Activated CD4-positive, alpha-beta T cell treated with anti-CD3 and anti-CD28 coated beads for 36 hours (primary cell): ENCODE results near the gene TMEM114. TPM values are rescaled to one million over a fixed set of nuclear protein-coding genes. Genes with fewer than 3 reads are reported as not detected.

Experiments used
- ATAC-seq: fragments of 200-7000 bp; cut with Tn5 transposase; one replicate; pipeline ENCODE4 v1.10.0; 2021; ENCODE audit warnings: mild to moderate bottlenecking, moderate library complexity
- CTCF ChIA-PET: fragments of 350-600 bp; sonication (Branson Sonifier 250); formaldehyde crosslinking; loops from one replicate; lab custom pipeline; 2021; ENCODE audit warnings: antibody characterized with exemption; lab: Charles Lee
- POLR2A ChIA-PET: fragments of 350-600 bp; sonication (Branson Sonifier 250); formaldehyde crosslinking; loops from one replicate; lab custom pipeline; 2021; ENCODE audit warnings: antibody characterized with exemption, inconsistent platforms; lab: Charles Lee
- DNase-seq: peaks from one replicate; pipeline ENCODE4 v3.0.0-alpha.2; 2020
- H3K27ac Mint-ChIP-seq: one replicate; pipeline ENCODE4 v1.8.0; 2021; ENCODE audit warnings: mixed read lengths
- H3K27me3 Mint-ChIP-seq: one replicate; pipeline ENCODE4 v1.8.0; 2021; ENCODE audit warnings: mixed read lengths
- H3K36me3 Mint-ChIP-seq: one replicate; pipeline ENCODE4 v1.8.0; 2021; ENCODE audit warnings: low read depth, mixed read lengths
- H3K4me1 Mint-ChIP-seq: one replicate; pipeline ENCODE4 v1.8.0; 2021; ENCODE audit warnings: mixed read lengths
- H3K4me3 Mint-ChIP-seq: one replicate; pipeline ENCODE4 v1.8.0; 2021; ENCODE audit warnings: mild to moderate bottlenecking, moderate library complexity, mixed read lengths
- H3K9me3 Mint-ChIP-seq: one replicate; pipeline ENCODE4 v1.8.0; 2021; ENCODE audit warnings: low read depth, mixed read lengths
- intact Hi-C, 2 experiments: fragments of 100-400 bp; cut with DNase I in 1 of 2; cut with micrococcal nuclease in 1 of 2; formaldehyde crosslinking; loops; one replicate each; pipeline versions ENCODE4 v1.14.2 to v1.15.1; 2022 to 2024; cut with DNase I, micrococcal nuclease
- total RNA-seq, 2 experiments: library from RNA; stranded (reverse); gene quantifications; one replicate each; pipeline ENCODE4 v1.2.3, GENCODE V29; 2021

The TMEM114 gene
- total RNA-seq, 2 experiments from 2014 or later, result not detected

GRCh38 chr16:8607214-8607613 lies 16.9 kb upstream of the TMEM114 start:
- H3K27me3 Mint-ChIP-seq, result peaks cover 19% of the 10 kb centered on the region
- DNase-seq, result no peak
- POLR2A ChIA-PET, result interaction anchor here (0.6 kb wide), 1 partner anchor 19 kb away, joined by 3 read pairs; no protein-coding TSS in a partner anchor
- no peaks in the 10 kb centered on the region for H3K36me3 Mint-ChIP-seq
- no peaks in the 10 kb centered on the region for H3K9me3 Mint-ChIP-seq
- intact Hi-C loops, result no loop called here
- CTCF ChIA-PET, result no interaction called here
- no peak overlapping the region for H3K4me3 Mint-ChIP-seq
- ATAC-seq, result no peak
- H3K27ac Mint-ChIP-seq, result no peak overlapping the region
- no peaks in the 10 kb centered on the region for H3K4me1 Mint-ChIP-seq

GRCh38 chr16:8605554-8605953 lies 15.2 kb upstream of the TMEM114 start:
- H3K27ac Mint-ChIP-seq, result no peak overlapping the region
- H3K4me3 Mint-ChIP-seq, result no peak overlapping the region
- ChIA-PET POLR2A (no interaction called here), CTCF (no interaction called here)
- H3K36me3 Mint-ChIP-seq, result no peaks in the 10 kb centered on the region
- DNase-seq, result no peak
- no peaks in the 10 kb centered on the region for H3K9me3 Mint-ChIP-seq
- intact Hi-C loops, result no loop called here
- no peaks in the 10 kb centered on the region for H3K4me1 Mint-ChIP-seq
- no peak for ATAC-seq
- H3K27me3 Mint-ChIP-seq, result peaks cover 13% of the 10 kb centered on the region

- DNase-seq (no peak), ATAC-seq (no peak)
- no peak overlapping the region for H3K4me3 Mint-ChIP-seq
- ChIA-PET POLR2A (no interaction called here), CTCF (no interaction called here)
- H3K9me3 Mint-ChIP-seq, result no peaks in the 10 kb centered on the region
- intact Hi-C loops, result no loop called here
- peaks cover 3% of the 10 kb centered on the region for H3K27me3 Mint-ChIP-seq
- H3K4me1 Mint-ChIP-seq, result no peaks in the 10 kb centered on the region
- H3K27ac Mint-ChIP-seq, result no peak overlapping the region
- H3K36me3 Mint-ChIP-seq, result no peaks in the 10 kb centered on the region
These were observed 9.9 kb upstream of the TMEM114 start for GRCh38 chr16:8600144-8600775.

- H3K36me3 Mint-ChIP-seq, result no peaks in the 10 kb centered on the region
- no peak overlapping the region for H3K27ac Mint-ChIP-seq
- peaks cover 2% of the 10 kb centered on the region for H3K27me3 Mint-ChIP-seq
- no peaks in the 10 kb centered on the region for H3K4me1 Mint-ChIP-seq
- no peak overlapping the region for H3K4me3 Mint-ChIP-seq
- intact Hi-C loops, result no loop called here
- DNase-seq (no peak), ATAC-seq (no peak)
- CTCF ChIA-PET, result no interaction called here
- POLR2A ChIA-PET, result no interaction called here
- no peaks in the 10 kb centered on the region for H3K9me3 Mint-ChIP-seq
These were observed 6.3 kb upstream of the TMEM114 start for GRCh38 chr16:8596581-8596980.

- Mint-ChIP-seq H3K9me3 (no peaks in the 10 kb centered on the region), H3K4me3 (no peak overlapping the region), H3K36me3 (no peaks in the 10 kb centered on the region), H3K4me1 (no peaks in the 10 kb centered on the region), H3K27me3 (peaks cover 2% of the 10 kb centered on the region), H3K27ac (no peak overlapping the region)
- no peak for ATAC-seq
- DNase-seq, result no peak
- CTCF ChIA-PET, result no interaction called here
- POLR2A ChIA-PET, result no interaction called here
- intact Hi-C loops, result no loop called here
These were observed 5.5 kb upstream of the TMEM114 start for GRCh38 chr16:8595783-8596182.

GRCh38 chr16:8594149-8594666 lies 3.9 kb upstream of the TMEM114 start:
- Mint-ChIP-seq H3K4me3 (no peak overlapping the region), H3K27ac (no peak overlapping the region), H3K4me1 (peaks cover 3% of the 10 kb centered on the region), H3K9me3 (no peaks in the 10 kb centered on the region), H3K36me3 (no peaks in the 10 kb centered on the region), H3K27me3 (peaks cover 8% of the 10 kb centered on the region)
- DNase-seq (no peak), ATAC-seq (no peak)
- CTCF ChIA-PET, result no interaction called here
- intact Hi-C loops, result no loop called here
- POLR2A ChIA-PET, result no interaction called here

- H3K4me1 Mint-ChIP-seq, result peaks cover 3% of the 10 kb centered on the region
- ChIA-PET POLR2A (no interaction called here), CTCF (no interaction called here)
- H3K9me3 Mint-ChIP-seq, result no peaks in the 10 kb centered on the region
- H3K27ac Mint-ChIP-seq, result no peak overlapping the region
- H3K36me3 Mint-ChIP-seq, result no peaks in the 10 kb centered on the region
- H3K4me3 Mint-ChIP-seq, result no peak overlapping the region
- intact Hi-C loops, result no loop called here
- no peak for ATAC-seq
- DNase-seq, result no peak
- peaks cover 26% of the 10 kb centered on the region for H3K27me3 Mint-ChIP-seq
These were observed 1.1 kb upstream of the TMEM114 start for GRCh38 chr16:8591451-8591850.

GRCh38 chr16:8590811-8591210 lies 500 bp upstream of the TMEM114 start:
- Mint-ChIP-seq H3K4me1 (peaks cover 3% of the 10 kb centered on the region), H3K9me3 (no peaks in the 10 kb centered on the region), H3K36me3 (no peaks in the 10 kb centered on the region), H3K27me3 (peaks cover 28% of the 10 kb centered on the region), H3K4me3 (no peak overlapping the region), H3K27ac (no peak overlapping the region)
- intact Hi-C loops, result no loop called here
- no peak for ATAC-seq
- CTCF ChIA-PET, result no interaction called here
- POLR2A ChIA-PET, result no interaction called here
- DNase-seq, result no peak

- ATAC-seq, result no peak
- peaks cover 30% of the 10 kb centered on the region for H3K27me3 Mint-ChIP-seq
- POLR2A ChIA-PET, result no interaction called here
- peaks cover 3% of the 10 kb centered on the region for H3K4me1 Mint-ChIP-seq
- CTCF ChIA-PET, result interaction anchor here (0.6 to 0.7 kb wide), 2 partner anchors 240 to 1900 kb away, joined by 4 to 7 read pairs; no protein-coding TSS in a partner anchor
- H3K27ac Mint-ChIP-seq, result no peak overlapping the region
- no peak for DNase-seq
- H3K9me3 Mint-ChIP-seq, result no peaks in the 10 kb centered on the region
- H3K36me3 Mint-ChIP-seq, result no peaks in the 10 kb centered on the region
- intact Hi-C loops, result no loop called here
- no peak overlapping the region for H3K4me3 Mint-ChIP-seq
These were observed 1.0 kb downstream of the TMEM114 start for GRCh38 chr16:8589057-8589899.

GRCh38 chr16:8588682-8589056 lies 1.6 kb downstream of the TMEM114 start:
- intact Hi-C loops, result no loop called here
- DNase-seq (no peak), ATAC-seq (no peak)
- peaks cover 3% of the 10 kb centered on the region for H3K4me1 Mint-ChIP-seq
- peaks cover 35% of the 10 kb centered on the region for H3K27me3 Mint-ChIP-seq
- no peaks in the 10 kb centered on the region for H3K36me3 Mint-ChIP-seq
- H3K27ac Mint-ChIP-seq, result no peak overlapping the region
- ChIA-PET CTCF (interaction anchor here (0.6 kb wide), 1 partner anchor 240 kb away, joined by 7 read pairs; no protein-coding TSS in a partner anchor), POLR2A (no interaction called here)
- no peak overlapping the region for H3K4me3 Mint-ChIP-seq
- no peaks in the 10 kb centered on the region for H3K9me3 Mint-ChIP-seq

GRCh38 chr16:8587065-8587464 lies 3.2 kb downstream of the TMEM114 start:
- no peaks in the 10 kb centered on the region for H3K9me3 Mint-ChIP-seq
- DNase-seq (no peak), ATAC-seq (no peak)
- no peak overlapping the region for H3K4me3 Mint-ChIP-seq
- intact Hi-C loops, result no loop called here
- CTCF ChIA-PET, result interaction anchor here (0.6 to 1.6 kb wide), 2 partner anchors 20 to 378 kb away, joined by 5 to 6 read pairs; no protein-coding TSS in a partner anchor
- H3K36me3 Mint-ChIP-seq, result no peaks in the 10 kb centered on the region
- peaks cover 3% of the 10 kb centered on the region for H3K4me1 Mint-ChIP-seq
- POLR2A ChIA-PET, result interaction anchor here (0.7 kb wide), 1 partner anchor 349 kb away, joined by 4 read pairs; no protein-coding TSS in a partner anchor
- peaks cover 35% of the 10 kb centered on the region for H3K27me3 Mint-ChIP-seq
- H3K27ac Mint-ChIP-seq, result no peak overlapping the region
